HG02623 (cell line): Measurements from ENCODE around the gene FAM136A.
A peak's percentile ranks its signal among the peaks of the same experiment; 100 is the strongest.
"Not testable (repeated sequence)": the region's sequence is repeated elsewhere in the genome, so short reads cannot be mapped to it uniquely, and the experiment has no call there.

Experiments
- ATAC-seq: cut with Tn5 transposase; IDR thresholded peaks from one replicate; pipeline ENCODE4 v1.9.1; 2021; ENCODE audit warnings: moderate library complexity; ENCODE audit not compliant: unreplicated experiment

Gene FAM136A

GRCh38 chr2:70300771-70301343 is 1.0 kb downstream of the FAM136A start:
- no peak for ATAC-seq

DNA sequence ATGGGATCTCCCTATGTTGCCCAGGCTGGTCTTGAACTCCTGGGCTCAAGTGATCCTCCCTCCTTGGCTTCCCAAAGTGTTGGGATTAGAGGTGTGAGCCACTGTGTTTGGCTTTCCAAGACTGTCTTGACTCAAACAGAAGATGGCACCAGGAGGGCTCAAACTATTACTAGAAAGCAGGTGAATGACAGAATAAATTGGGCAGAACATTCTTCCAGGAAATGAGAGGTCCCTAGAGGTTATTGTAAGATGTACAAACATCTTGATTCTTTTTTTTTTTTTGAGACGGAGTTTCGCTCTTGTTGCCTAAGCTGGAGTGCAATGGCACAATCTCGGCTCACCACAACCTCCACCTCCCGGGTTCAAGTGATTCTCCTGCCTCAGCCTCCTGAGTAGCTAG is 4.0 kb downstream of the FAM136A start:
- not testable (repeated sequence) for ATAC-seq

DNA sequence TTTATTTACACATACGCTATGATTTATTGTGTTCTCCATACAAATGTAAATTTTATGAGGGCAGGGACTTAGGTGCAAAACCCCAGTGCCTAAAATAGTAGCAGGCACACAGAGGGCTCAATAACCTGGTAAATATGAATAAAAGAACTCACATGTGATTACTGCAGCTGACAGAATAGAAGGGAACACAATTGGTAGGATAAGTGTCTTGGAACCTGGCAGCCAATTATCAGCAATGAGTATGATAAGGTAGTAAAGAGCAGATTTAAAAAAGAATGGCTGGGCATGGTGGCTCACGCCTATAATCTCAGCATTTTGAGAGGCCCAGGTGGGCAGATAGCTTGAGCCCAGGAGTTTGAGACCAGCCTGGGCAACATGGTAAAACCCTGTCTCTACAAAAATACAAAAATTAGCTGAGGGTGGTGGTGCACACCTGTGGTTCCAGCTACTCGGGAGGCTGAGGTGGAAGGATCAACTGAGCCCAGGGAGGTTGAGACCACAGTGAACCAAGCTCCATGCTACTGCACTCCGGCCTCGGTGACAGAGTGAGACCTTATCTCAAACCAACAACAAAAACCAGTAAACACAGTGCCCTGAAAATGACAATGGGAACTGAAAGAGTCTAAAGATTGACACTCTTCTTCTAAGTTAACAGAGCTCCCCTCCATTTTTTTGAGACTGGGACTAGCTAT is 18.2 kb downstream of the FAM136A start:
- ATAC-seq = no peak

GRCh38 chr2:70282439-70282838 is 19.4 kb downstream of the FAM136A start:
- no peak for ATAC-seq

DNA sequence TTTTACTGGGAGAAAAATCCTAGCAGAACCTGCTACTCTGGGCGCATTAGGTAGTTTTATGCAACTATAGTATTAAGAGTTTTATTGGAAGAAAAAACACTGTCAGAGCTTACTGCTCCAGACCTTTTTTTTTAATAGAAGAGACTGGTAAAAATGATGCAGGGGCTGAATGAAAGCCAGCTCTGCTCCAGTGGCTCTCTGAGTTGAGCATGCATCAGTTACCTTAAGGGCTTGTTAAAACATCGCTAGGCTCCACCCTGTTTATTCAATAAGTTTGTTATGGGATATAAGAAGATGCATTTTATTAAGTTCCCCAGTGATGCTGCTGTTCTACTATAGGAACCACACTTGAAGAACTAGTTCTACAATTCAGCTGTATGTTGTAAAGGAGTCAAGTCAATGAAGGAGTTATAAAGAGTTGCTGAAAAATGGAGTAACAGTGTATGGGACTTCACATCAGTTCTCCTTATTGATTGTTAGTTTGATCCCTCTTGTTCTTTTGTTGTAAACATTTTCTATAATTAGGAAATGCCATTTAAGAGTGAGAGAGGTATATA is 21.5 kb downstream of the FAM136A start:
- no peak for ATAC-seq

DNA sequence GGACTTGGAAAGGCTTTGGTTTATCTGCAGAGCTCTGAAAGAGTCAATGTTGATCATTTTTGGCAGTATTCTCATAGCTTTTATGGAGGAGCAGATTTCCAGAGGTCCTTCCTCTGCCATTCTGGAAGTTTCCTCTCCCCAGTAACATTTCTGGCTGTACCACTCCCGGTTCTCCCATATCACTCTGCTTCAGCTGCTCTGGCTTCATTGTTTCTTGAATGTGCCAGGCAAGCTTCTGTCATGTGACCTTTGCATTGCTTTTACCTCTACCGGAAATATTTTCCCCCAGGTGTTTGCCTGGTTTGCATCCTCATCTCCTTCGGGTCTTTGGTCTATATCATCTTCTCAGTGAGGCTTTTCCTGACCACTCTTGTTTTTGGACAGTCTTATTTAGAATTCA is 31.5 kb downstream of the FAM136A start:
- no peak for ATAC-seq

GRCh38 chr2:70269422-70270302 is 32.2 kb downstream of the FAM136A start:
- ATAC-seq = not testable (repeated sequence)

- not testable (repeated sequence) for ATAC-seq
These were observed 34.9 kb downstream of the FAM136A start for GRCh38 chr2:70266925-70267324.

DNA sequence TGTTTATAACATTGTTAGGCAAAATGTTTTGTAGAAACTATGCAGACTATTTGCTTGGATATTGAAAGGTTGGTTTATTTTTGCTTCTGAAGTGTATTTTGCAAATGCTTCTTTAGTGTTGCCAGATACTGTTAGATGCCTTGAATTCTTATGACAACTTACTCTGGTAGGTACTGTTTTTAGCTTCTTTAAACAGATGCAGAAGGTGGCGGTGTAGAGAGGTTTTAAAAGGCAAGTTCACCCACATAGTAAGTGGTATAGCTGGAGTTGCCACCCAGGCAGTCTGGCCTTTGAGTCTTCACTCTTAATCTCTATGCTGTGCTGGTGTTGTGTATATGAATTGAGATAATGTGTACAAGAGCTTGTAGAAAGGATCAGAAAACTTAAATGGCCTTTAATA is 40.4 kb downstream of the FAM136A start:
- ATAC-seq = no peak

DNA sequence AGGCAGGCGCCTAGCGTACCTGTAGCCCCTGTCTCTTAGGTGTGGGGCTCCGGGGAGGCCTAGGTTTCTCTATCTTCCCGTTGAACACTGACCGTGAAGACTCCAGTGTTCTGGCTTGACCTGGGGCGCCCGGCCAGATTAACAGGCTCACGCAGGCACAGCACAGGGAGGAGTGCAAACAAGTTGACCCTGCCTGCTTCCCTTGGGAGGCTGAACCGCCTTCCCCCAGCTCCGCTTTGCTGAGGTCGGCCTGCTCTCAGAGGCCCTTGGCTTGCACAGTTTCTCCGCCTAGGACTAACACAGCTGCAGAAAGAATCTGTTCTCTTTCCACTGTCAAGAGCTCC is 43.4 kb downstream of the FAM136A start:
- peak; percentile 17 for ATAC-seq

DNA sequence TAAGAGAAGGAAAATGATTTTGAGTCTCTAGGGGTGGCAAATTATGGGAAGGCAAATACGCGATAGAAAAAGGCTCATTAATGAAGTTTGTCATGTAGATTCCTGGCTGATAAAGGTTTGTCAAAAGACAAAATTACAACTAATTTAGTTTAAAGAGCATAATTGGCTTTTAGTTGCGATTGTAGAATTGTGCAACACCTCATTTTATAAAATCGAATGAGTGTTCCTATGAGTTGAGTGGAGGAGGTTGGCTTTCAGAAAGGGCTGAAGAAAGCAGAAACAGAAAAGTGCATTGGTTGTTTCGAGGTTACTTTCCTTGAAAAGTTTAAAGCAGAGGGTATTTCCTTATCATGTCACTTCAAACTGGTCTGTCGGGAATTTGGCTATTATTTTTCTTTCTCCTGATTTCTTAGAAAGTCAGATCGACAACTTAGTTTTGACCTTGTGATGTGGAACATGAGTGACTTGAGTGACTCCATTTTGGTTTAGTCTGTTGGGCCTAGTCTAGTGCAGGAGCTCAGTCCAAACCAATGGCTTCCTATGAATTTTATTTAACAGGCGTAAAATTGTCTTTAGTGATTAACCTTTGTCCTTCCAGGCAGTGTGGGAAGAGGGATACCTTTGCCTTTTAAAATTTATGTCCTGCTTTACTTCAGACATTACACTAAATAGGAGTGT is 46.1 kb downstream of the FAM136A start:
- ATAC-seq = no peak

DNA sequence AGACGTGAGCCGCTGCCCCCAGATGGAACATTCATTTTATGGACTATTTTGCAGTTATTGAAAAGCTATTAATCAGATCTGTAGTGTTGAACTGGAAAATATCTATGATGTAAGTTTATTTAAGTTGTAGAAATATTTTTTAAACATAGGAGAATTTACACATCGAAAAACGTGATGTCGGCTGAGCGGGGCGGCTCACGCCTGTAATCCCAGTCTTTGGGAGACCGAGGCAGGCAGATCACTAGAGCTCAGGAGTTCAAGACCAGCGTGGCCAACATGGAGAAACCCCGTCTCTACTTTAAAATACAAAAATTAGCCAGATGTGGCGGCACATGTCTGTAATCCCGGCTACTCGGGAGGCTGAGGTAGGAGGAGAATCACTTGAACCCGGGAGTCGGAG is 51.4 kb downstream of the FAM136A start:
- no peak for ATAC-seq

- peak; percentile 95 for ATAC-seq
These were observed 53.6 kb downstream of the FAM136A start, which contains the start of gene TIA1 for GRCh38 chr2:70248181-70248847. TSS of gene TIA1 (minus strand) at chr2:70248628. CDS start at chr2:70248430, 198 bp downstream.

- ATAC-seq = no peak
These were observed 54.3 kb downstream of the FAM136A start for GRCh38 chr2:70247364-70248180.
